ENCODE data around the gene PXDC1. TPM values are rescaled to one million over a fixed set of nuclear protein-coding genes. Genes with fewer than 3 reads are reported as not detected.

Gene PXDC1
- total and polyA plus RNA-seq, 8 donors, result 1.2 to 90.1 (median 35.3) TPM

- Histone ChIP-seq H3K4me3 (no peak overlapping the region), H3K36me3 (peaks cover 24 to 40% (median 37%) of the 10 kb centered on the region in 4 donors), H3K27me3 (no peaks in the 10 kb centered on the region), H3K27ac (peak overlapping the region; percentile 11 to 86 (median 47)), H3K9me3 (no peaks in the 10 kb centered on the region), H3K4me1 (peaks cover 55 to 75% (median 63%) of the 10 kb centered on the region in 4 donors)
- TF ChIP-seq POLR2AphosphoS5 (IDR thresholded peaks at IDR 0.05) (no peak), EP300 (IDR thresholded peaks at IDR 0.05) (no peak), POLR2A (IDR thresholded peaks at IDR 0.05) (no peak), CTCF (IDR thresholded peaks at IDR 0.05) (no peak)
- intact Hi-C loops (cut with DNase I; ENCODE audit: low total_unique reads), result loop anchor here (5.0 to 10.0 kb wide), 2 partner anchors 84 to 146 kb away; no protein-coding TSS in a partner anchor
- peak in 1 of 2 donors; percentile 25 for DNase-seq
- WGBS, 5 donors, result 47 to 66% (median 56%) methylated on average over 15 to 16 of the region's 16 CpGs
These were observed 10.7 kb downstream of the PXDC1 start for GRCh38 chr6:3740551-3741476.

- TF ChIP-seq CTCF (IDR thresholded peaks at IDR 0.05) (no peak), POLR2A (IDR thresholded peaks at IDR 0.05) (no peak), POLR2AphosphoS5 (IDR thresholded peaks at IDR 0.05) (no peak), EP300 (IDR thresholded peaks at IDR 0.05) (no peak)
- peaks cover 50 to 62% (median 54%) of the 10 kb centered on the region in 4 donors for H3K4me1 ChIP-seq
- no peak for DNase-seq
- 39 to 57% (median 52%) methylated on average over 14 to 16 of the region's 16 CpGs for WGBS, 5 donors
- H3K9me3 ChIP-seq, result peaks cover 0 to 6% (median 2%) of the 10 kb centered on the region in 4 donors
- H3K36me3 ChIP-seq, result peaks cover 31 to 50% (median 47%) of the 10 kb centered on the region in 4 donors
- no peaks in the 10 kb centered on the region for H3K27me3 ChIP-seq
- peak overlapping the region in 1 of 5 donors; percentile 30 for H3K27ac ChIP-seq
- H3K4me3 ChIP-seq, result no peak overlapping the region
- intact Hi-C loops (cut with DNase I; ENCODE audit: low total_unique reads), result loop anchor here (5.0 to 10.0 kb wide), 2 partner anchors 253 to 285 kb away; partner anchors contain the start of gene SLC22A23
These were observed 12.1 kb downstream of the PXDC1 start for GRCh38 chr6:3739311-3739897.

GRCh38 chr6:3738381-3739131 lies 13.0 kb downstream of the PXDC1 start:
- Histone ChIP-seq H3K4me1 (peaks cover 41 to 54% (median 48%) of the 10 kb centered on the region in 4 donors), H3K4me3 (no peak overlapping the region), H3K36me3 (peaks cover 33 to 59% (median 56%) of the 10 kb centered on the region in 4 donors), H3K27me3 (no peaks in the 10 kb centered on the region), H3K27ac (no peak overlapping the region), H3K9me3 (peaks cover 0 to 6% (median 2%) of the 10 kb centered on the region in 4 donors)
- intact Hi-C loops (cut with DNase I; ENCODE audit: low total_unique reads), result loop anchor here (5.0 to 10.0 kb wide), 2 partner anchors 254 to 284 kb away; partner anchors contain the start of gene SLC22A23
- 82 to 93% (median 89%) methylated on average over 18 to 19 of the region's 19 CpGs for WGBS, 5 donors
- TF ChIP-seq POLR2AphosphoS5 (IDR thresholded peaks at IDR 0.05) (no peak), CTCF (IDR thresholded peaks at IDR 0.05) (no peak), EP300 (IDR thresholded peaks at IDR 0.05) (no peak), POLR2A (IDR thresholded peaks at IDR 0.05) (no peak)
- no peak for DNase-seq

Measured in stomach (tissue), 9 donors.